ENCODE measurements around the gene C1orf35.

GRCh38 chr1:228063251-228064191, 39.6 kb downstream of the C1orf35 start:
- TF ChIP-seq BHLHE40 (IDR thresholded peaks at IDR 0.05; ENCODE audit: borderline replicate concordance) = no peak
- TF ChIP-seq SUZ12 (IDR thresholded peaks at IDR 0.05) = no peak
- TF ChIP-seq SP1 (IDR thresholded peaks at IDR 0.05) = no peak
- TF ChIP-seq FOXM1 (IDR thresholded peaks at IDR 0.05; ENCODE audit: borderline replicate concordance) = no peak
- no peak for TF ChIP-seq CTBP1 (IDR thresholded peaks at IDR 0.05; ENCODE audit: borderline replicate concordance)
- TF ChIP-seq HDGF (IDR thresholded peaks at IDR 0.05; ENCODE audit: borderline replicate concordance) = no peak
- no peak for TF ChIP-seq NFRKB (IDR thresholded peaks at IDR 0.05)
- no peak for TF ChIP-seq FOXK2 (IDR thresholded peaks at IDR 0.05)
- no peak for TF ChIP-seq FOXA1 (IDR thresholded peaks at IDR 0.05)
- no peak for TF ChIP-seq ELF4 (IDR thresholded peaks at IDR 0.05)
- TF ChIP-seq LEF1 (IDR thresholded peaks at IDR 0.05; ENCODE audit: borderline replicate concordance) = no peak
- TF ChIP-seq ZNF384 (IDR thresholded peaks at IDR 0.05) = no peak

Measured in HEK293T (cell line).